ENCODE results near the gene COBL. TPM values are rescaled to one million over a fixed set of nuclear protein-coding genes. Genes with fewer than 3 reads are reported as not detected.

Gene COBL
- total and polyA plus RNA-seq, 2 of the 8 experiments (the other 6 are each of a cell fraction or from before 2014, with no cell fraction given), result 13.8 to 40.4 TPM

DNA sequence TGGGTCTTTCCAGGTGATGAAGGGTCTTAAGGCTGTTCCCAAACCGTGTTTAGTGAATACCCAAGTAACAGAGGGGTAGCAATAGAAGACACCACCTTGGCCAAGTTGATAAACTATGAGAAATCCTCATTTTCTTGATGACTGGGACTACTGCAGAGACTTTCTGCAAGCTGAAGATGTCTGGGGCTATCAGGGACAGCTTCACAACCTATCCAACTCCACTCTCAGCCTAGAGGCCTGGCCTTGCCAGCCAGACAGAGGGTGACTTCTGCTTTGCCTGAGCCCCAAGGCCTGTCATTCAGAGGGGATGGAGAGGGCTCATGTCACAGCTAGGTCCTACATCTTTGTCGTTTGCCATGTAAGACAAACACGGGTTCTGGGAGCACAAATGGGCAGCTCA, 278.0 kb downstream of the COBL start:
- H4K91ac ChIP-seq (replicated peaks; ENCODE audit: insufficient read length, low read length), result no peak overlapping the region
- no peak overlapping the region for H3K4me2 ChIP-seq (ENCODE audit: insufficient read depth in 1 of 2, low read depth in 2 of 2, low read length in 2 of 2)
- no peak overlapping the region for H2AK5ac ChIP-seq (ENCODE audit: low read depth, low read length)
- 93% methylated on average over 3 of the region's 3 CpGs; no CpG with 5 or more reads in 1 of the 2 experiments for WGBS, 2 experiments (ENCODE audit: extremely low coverage in 1 of 2, insufficient coverage in 1 of 2, insufficient read length in 1 of 2, insufficient replicate concordance in 2 of 2, low coverage in 1 of 2, low lambda C conversion rate in 2 of 2, missing lambda C conversion rate in 1 of 2)
- no peak overlapping the region for H2BK20ac ChIP-seq (ENCODE audit: low read length)
- no peak overlapping the region for H3K4me3 ChIP-seq (ENCODE audit: extremely low read depth in 1 of 4, insufficient read depth in 2 of 4, low read depth in 3 of 4, low read length in 4 of 4)
- DNase-seq (ENCODE audit: low read depth in 1 of 2, low spot score in 2 of 2) (no peak), FAIRE-seq (no peak)
- ChIA-PET POLR2A (ENCODE audit: partially characterized antibody) (no interaction called here), CTCF (ENCODE audit: partially characterized antibody) (interaction anchor here (0.6 to 1.5 kb wide), 3 partner anchors 24 to 203 kb away, joined by 3 to 6 read pairs (median 4); no protein-coding TSS in a partner anchor)
- H3K14ac ChIP-seq (ENCODE audit: insufficient read length), result no peak overlapping the region
- no peak overlapping the region for H4K8ac ChIP-seq (ENCODE audit: extremely low read depth, insufficient read depth, low read length)
- H3K9ac ChIP-seq (replicated peaks in 1 of 4; ENCODE audit: extremely low read depth in 1 of 4, low read depth in 3 of 4, low read length in 3 of 4), result no peak overlapping the region
- H3K4ac ChIP-seq (replicated peaks; ENCODE audit: insufficient read length, low read depth, low read length), result no peak overlapping the region
- H3K4me1 ChIP-seq (replicated peaks in 1 of 4; ENCODE audit: control insufficient read depth in 3 of 4, insufficient read depth in 4 of 4, low read length in 3 of 4), result peaks cover 2 to 9% (median 7%) of the 10 kb centered on the region in 4 experiments; a peak in 6 of 7 replicates
- no peak overlapping the region for H3K18ac ChIP-seq (ENCODE audit: extremely low read depth, low read length)
- no peak for TF ChIP-seq MAFK (IDR thresholded peaks at IDR 0.05; ENCODE audit: low read depth, low read length)
- TF ChIP-seq POU5F1 (IDR thresholded peaks at IDR 0.05; ENCODE audit: low read depth, low read length), result no peak
- no peak for TF ChIP-seq SAP30 (IDR thresholded peaks at IDR 0.05; ENCODE audit: insufficient read depth, insufficient replicate concordance, low read length)
- TF ChIP-seq CEBPB (IDR thresholded peaks at IDR 0.05; ENCODE audit: low read depth, low read length), result no peak
- no peak for TF ChIP-seq BRCA1 (IDR thresholded peaks at IDR 0.05; ENCODE audit: low read depth, low read length)
- TF ChIP-seq PHF8 (conservative IDR thresholded peaks at IDR 0.05; ENCODE audit: low read depth, low read length), result no peak
- no peak for TF ChIP-seq BCL11A (IDR thresholded peaks at IDR 0.05; ENCODE audit: low read depth in 2 of 2, low read length in 2 of 2)
- H3K27me3 ChIP-seq (replicated peaks in 1 of 4; ENCODE audit: control insufficient read depth in 3 of 4, extremely low read depth in 1 of 4, insufficient read depth in 3 of 4, low read length in 3 of 4), result no peaks in the 10 kb centered on the region
- no peak overlapping the region for H2BK120ac ChIP-seq (replicated peaks; ENCODE audit: low read depth, low read length)
- no peak overlapping the region for H2BK5ac ChIP-seq (ENCODE audit: low read depth, low read length)
- no peak overlapping the region for H3K23ac ChIP-seq (ENCODE audit: insufficient read length)
- H3K79me2 ChIP-seq (ENCODE audit: control insufficient read depth in 1 of 2, insufficient read depth in 2 of 2, low read length in 2 of 2), result no peaks in the 10 kb centered on the region
- no peak overlapping the region for H4K5ac ChIP-seq (ENCODE audit: insufficient read length, low read depth, low read length)
- H3K79me1 ChIP-seq (ENCODE audit: low read depth, low read length), result no peaks in the 10 kb centered on the region
- peaks cover 0 to 3% of the 10 kb centered on the region in 2 experiments for H4K20me1 ChIP-seq (replicated peaks in 1 of 2; ENCODE audit: control insufficient read depth in 1 of 2, insufficient read depth in 2 of 2, low read length in 2 of 2)
- 0 out of 2 replicates have a peak, but pooled peaks cover 2% of the 10 kb centered on the region for H3K23me2 ChIP-seq (ENCODE audit: low read depth, low read length)
- H2BK15ac ChIP-seq (ENCODE audit: low read length), result no peak overlapping the region
- no peak overlapping the region for H2BK12ac ChIP-seq (ENCODE audit: low read depth, low read length)
- no peaks in the 10 kb centered on the region for H3K36me3 ChIP-seq (ENCODE audit: control insufficient read depth in 2 of 4, insufficient read depth in 4 of 4, low read length in 3 of 4)
- no peak overlapping the region for H3K56ac ChIP-seq (replicated peaks; ENCODE audit: insufficient read length, low read depth, low read length)
- H3K27ac ChIP-seq (ENCODE audit: low read depth, low read length), result no peak overlapping the region
- H2AFZ ChIP-seq (ENCODE audit: low read length), result no peak overlapping the region
- H3K9me3 ChIP-seq (ENCODE audit: insufficient read depth in 2 of 2, low read depth in 1 of 2, low read length in 1 of 2), result no peaks in the 10 kb centered on the region
